Vagina (tissue), 2 donors: ENCODE measurements around the gene ANKRD52.

Experiments
- CTCF ChIP-seq, 3 experiments: fragments of 450-650 bp in 2 of 3; fragments of 200-600 bp in 1 of 3; sonication (generic) in 1 of 3; IDR thresholded peaks; one replicate each; pipeline ENCODE4 v1.5.1; 2017 to 2019; ENCODE audit warnings: antibody characterized with exemption in 3 of 3, mild to moderate bottlenecking in 2 of 3, moderate library complexity in 2 of 3
- POLR2A ChIP-seq, 2 donors: fragments of 450-650 bp; IDR thresholded peaks; one replicate each; pipeline ENCODE4 v1.6.1; 2017; ENCODE audit warnings: antibody characterized with exemption in 2 of 2, mild to moderate bottlenecking in 2 of 2, moderate library complexity in 2 of 2
- POLR2AphosphoS5 ChIP-seq, 2 donors: sonication (generic); formaldehyde crosslinking; IDR thresholded peaks; one replicate each; pipeline ENCODE4 v1.9.0; 2017; ENCODE audit warnings: antibody characterized with exemption in 2 of 2, mild to moderate bottlenecking in 2 of 2, low read depth in 1 of 2; ENCODE audit not compliant: insufficient read depth in 1 of 2

- peak; percentile 26 to 77 (median 43) for TF ChIP-seq CTCF (IDR thresholded peaks at IDR 0.05)
- TF ChIP-seq POLR2A (IDR thresholded peaks at IDR 0.05) = no peak
- peak in 1 of 2 donors; percentile 40 for TF ChIP-seq POLR2AphosphoS5 (IDR thresholded peaks at IDR 0.05; ENCODE audit: insufficient read depth in 1 of 2, low read depth in 1 of 2)
These were observed at the start of gene ANKRD52 for GRCh38 chr12:56258068-56258819.
